DMS153 (cell line): Measurements from ENCODE around the gene NBPF19.
"Not testable (repeated sequence)": the region's sequence is repeated elsewhere in the genome, so short reads cannot be mapped to it uniquely, and the experiment has no call there.

Experiments
- DNase-seq: peaks from one replicate; lab custom pipeline; 2025; lab: John Stamatoyannopoulos, UW

Gene NBPF19

GRCh38 chr1:149474745-149475144 lies at the start of gene NBPF19:
Gene NBPF19 (plus strand): TSS chr1:149475045. CDS start chr1:149475933, 888 bp downstream.
- not testable (repeated sequence) for DNase-seq

GRCh38 chr1:149428317-149428716 lies 46.5 kb upstream of the NBPF19 start:
- DNase-seq: not testable (repeated sequence)

- not testable (repeated sequence) for DNase-seq
Observed at GRCh38 chr1:149445451-149445850, 29.4 kb upstream of the NBPF19 start.

GRCh38 chr1:149452196-149452595 lies 22.6 kb upstream of the NBPF19 start:
- DNase-seq: not testable (repeated sequence)

- not testable (repeated sequence) for DNase-seq
Observed at GRCh38 chr1:149452652-149453051, 22.2 kb upstream of the NBPF19 start.

GRCh38 chr1:149558350-149558825 lies 83.5 kb downstream of the NBPF19 start:
- DNase-seq: not testable (repeated sequence)

GRCh38 chr1:149561806-149562205 lies 87.0 kb downstream of the NBPF19 start:
- not testable (repeated sequence) for DNase-seq

GRCh38 chr1:149565485-149565884 lies 90.6 kb downstream of the NBPF19 start:
- DNase-seq: not testable (repeated sequence)

GRCh38 chr1:149572763-149573162 lies 97.9 kb downstream of the NBPF19 start:
- not testable (repeated sequence) for DNase-seq

- DNase-seq: not testable (repeated sequence)
Observed at GRCh38 chr1:149585592-149585991, 110.7 kb downstream of the NBPF19 start.
